GM18858 (cell line): ENCODE results near the gene SFR1.
A peak's percentile ranks its signal among the peaks of the same experiment; 100 is the strongest.

Source experiments
- ATAC-seq: cut with Tn5 transposase; IDR thresholded peaks from one replicate; pipeline ENCODE4 v1.9.1; 2021; ENCODE audit not compliant: unreplicated experiment

The SFR1 gene

DNA sequence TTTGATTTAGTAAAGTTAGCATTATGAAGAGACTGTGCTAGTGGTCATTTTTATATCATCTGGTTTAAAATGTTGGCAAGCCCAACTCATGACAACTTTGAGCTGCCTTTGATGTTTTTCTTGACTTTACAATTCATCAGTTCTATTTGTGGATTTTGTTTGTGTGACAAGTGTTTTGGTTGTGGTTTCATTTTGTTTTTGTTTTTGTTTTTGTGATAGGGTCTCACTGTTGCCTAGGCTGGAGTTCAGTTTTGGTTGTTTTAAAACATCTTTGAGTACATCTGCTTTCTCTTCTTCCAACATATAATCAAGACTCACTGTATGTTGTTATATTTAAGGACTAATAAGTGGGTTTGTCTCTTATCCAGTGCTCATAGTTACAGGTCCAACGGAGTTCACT, 17.6 kb upstream of the SFR1 start:
- peak; percentile 34 for ATAC-seq

DNA sequence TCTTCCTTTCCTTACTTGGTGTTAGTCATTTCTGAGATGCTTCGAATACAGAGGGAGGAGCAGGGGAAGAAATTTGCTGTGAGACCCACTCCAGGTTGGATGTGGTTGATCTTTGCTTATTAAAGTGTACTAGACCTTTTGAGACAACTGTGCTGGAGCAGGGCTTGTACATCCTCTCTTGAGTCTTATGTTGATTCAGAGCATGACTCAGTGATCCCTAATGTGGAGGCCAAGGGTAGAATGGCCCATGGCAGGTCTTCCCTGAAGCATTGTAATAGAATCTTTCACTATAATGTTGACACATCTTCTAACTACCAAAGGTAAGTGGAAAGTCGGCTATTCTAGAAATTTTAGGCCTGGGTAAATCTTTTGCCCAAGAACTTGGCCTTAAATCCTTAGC, 17.0 kb upstream of the SFR1 start:
- ATAC-seq, result no peak

DNA sequence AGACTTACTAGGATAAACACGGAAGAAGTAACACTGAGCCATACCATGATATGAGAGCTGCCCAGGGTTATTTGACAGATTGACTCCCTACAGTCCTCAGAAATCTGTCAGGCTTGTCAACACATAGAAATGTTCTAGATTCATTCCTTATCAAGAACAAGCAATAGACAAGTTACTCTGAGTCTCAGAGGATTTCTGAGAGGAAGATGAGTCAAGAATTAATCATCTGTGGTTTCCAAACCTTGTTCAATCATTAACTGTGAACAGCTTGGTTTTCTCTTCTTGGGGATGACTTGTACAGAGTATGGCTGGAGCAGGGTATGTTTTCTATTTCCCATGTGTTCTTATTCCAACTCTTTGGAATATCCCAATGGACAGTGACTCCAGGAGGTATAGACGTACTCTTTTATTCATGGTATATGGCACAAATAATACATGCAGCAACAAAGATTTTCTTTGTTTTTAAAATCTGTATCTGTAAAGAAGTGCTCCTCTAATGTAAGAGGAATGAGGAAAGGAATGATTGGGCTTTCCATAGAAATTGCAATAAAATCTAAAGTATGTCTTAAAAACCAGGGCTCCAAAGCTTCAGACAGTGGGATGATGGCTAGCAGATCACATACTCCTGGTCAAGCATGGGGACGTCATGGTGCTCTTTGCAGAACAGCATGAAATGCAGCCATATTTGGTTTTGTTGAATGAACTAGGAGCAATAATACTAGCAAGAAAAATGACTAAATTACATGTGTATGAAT, 11.9 kb upstream of the SFR1 start:
- peak; percentile 79 for ATAC-seq

DNA sequence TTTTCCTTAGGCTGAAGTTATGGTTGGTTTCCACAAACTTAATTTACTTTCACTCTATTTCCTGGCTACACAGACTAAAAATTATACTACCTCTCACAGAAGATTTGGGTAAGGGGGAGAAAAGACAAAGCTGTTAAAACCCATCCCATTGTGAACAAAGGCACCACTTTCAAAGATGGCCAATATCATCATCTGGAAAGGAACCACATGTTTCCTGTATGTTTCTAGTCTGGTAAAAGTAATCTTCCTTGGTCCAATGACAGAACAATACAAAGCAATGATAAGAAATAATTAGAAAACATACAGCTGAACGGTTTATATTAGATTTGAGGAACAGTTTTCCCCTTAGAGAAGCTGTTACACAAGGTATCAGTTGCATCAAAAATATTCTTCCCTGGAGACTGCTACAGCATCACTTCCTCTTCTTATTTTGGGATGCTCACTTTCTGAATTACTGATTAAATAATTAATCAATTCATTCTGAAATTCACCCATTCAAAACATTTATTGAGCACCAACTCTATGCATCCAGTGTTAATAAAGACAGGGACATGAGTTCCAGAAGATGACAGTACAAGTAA, 8.5 kb upstream of the SFR1 start:
- no peak for ATAC-seq

DNA sequence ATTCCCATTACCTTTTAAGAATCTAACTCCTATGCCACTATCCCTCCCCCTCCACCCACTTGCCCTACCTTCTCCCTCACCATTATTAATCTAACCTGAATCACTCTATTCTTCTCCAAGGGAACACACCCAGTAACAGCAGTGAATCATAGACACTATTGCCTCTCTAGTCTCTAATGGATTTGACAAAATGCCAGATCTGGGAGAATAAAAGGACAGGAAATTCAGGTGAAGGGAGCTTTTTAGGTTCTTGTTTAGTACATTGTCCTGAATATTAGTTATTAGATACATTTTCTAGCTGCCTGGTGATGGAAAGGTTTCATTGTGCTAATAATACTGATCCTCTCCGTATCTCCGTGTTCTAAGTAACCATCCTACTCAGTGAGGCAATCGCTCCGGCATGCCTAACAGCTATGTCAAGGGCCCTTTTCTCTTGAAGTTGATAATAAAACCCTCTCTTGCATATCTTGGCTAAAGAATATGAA, 4.1 kb upstream of the SFR1 start:
- no peak for ATAC-seq

DNA sequence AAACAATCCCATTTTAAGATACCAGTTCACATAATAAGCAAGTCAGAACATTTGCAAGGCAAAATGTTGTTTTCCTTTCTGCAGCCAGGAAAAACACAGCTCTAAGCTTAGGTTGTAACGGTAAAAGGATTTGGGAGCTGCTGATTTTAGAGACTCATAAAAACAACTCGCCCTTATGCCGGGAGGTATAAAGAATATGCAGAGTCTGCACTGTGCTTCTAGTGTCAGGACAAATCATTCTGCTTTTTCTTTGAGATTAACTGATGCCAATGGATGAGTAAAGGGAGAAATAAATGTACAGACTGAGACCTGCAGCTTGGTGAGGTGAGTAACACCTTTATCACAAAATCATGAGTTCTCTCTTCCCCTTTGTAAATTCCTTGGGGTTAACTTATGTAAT, 2.0 kb upstream of the SFR1 start:
- no peak for ATAC-seq

DNA sequence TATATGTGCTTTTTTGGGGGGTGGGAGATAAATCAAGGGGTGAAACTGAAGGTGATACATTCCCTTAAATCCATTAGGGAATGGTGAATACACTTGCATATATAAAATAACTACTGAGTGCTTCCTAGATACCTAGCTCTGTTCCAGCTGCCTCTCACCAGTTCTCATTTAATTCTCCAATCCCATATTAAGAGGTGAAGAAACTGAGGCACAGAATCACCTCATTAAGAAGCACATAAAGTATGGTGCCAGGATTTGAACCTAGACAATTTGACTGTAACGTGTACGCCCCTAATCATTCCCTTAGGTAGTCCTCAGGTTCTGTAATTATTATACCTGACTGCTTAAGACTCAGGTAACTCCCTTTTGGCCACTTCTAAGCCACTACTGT, 1.5 kb upstream of the SFR1 start:
- ATAC-seq, result no peak

DNA sequence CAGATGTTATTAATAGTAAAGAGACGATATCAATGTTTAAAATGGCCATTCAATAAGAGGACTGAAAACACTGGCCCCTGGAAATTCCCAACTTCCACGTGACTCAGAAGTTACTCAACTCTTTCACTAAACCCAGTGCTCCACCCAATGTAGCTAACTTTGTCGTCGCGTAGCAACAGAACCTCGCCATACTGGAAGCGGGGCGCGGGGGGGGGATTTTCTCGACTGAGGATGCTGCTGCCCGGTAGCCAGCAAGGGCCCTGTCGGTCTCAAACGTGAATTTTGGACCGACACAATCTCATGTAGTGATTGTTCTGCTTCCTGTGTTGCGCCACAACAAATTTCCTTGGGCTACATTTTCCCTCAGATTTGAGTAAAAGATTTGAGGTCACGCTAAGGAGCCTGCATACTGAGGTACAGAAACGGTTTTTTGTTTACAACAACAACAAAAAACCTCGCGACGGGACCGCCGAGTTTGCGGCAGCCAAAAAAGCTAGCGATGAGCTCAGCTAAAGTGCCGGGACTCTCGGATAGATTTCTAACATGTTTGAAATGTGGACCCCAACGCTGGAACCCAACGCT, 977 bp upstream of the SFR1 start:
- ATAC-seq, result peak; percentile 42

DNA sequence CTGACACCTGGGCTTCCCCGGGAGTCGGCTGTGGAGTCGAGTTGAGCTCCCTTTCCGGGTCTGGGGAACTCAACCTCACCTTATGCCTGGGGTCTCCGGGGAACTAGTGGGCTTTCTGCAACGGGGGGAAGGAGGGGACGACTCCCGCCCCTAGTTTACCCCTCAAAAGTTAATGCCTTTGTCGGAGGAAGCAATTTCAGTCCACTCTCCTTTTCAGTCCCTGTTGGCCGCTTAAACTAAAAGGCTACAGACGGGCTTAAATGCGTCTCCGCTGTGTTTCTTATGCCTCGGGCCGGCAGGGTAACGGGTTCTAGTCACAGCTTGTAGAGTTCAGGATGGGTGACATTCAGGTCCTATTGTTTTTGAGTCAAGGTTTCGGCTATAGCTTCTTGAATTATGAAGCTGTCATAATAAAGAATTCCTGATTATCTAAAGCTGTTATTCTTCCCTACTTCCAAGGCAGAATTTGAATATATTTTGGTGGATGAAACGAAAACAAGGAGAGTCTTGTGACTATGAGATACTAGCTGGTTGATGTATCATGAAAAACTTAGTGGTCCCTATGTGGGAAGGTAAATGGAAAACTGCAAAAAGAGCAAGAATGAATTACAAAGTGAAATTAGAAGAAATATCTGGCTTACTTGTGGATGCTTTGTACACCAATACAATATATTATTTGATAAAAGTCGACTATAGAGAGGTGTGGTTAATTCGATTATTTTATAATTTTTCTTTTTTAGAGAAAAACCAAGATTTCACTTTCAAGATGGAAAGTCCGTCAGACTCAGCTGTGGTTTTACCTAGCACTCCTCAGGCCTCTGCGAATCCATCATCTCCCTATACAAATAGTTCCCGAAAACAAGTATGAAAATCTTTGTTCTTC, 495 bp downstream of the SFR1 start:
- ATAC-seq, result no peak

DNA sequence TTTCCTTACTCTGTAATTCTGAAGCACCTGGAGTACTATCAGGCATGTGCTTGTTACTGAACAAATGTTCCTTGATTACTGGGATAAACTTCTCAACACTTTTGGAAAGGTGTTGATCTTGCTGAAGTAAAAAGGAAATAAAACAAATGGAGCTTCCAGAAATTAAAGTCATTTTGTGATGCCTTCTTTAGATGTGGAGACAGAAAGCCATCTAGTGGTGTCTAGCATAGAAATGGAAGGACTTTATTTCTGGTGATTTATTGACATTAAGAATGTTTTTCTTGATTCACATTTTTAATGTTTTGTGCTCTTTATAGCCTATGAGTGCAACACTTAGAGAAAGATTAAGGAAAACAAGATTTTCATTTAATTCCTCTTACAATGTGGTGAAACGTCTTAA, 1.4 kb downstream of the SFR1 start:
- ATAC-seq, result no peak

DNA sequence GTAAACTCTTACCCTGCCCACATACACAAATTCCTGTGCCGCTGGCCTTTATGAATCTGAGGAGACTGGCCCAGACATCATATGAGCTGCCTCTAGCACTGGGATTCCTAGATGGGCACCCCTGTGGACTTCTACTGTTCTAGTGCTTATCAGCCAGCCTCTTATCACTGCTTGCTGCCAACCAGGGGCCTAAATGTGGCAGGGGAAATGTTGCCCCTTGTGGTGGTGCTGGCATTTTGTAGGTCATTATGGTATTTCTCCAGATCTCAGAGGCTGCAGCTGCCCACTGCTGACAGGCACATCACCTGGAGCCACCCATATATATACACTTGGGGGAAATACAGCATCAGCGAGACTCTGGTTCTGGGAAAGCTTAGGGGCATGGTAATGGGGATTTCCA, 5.4 kb downstream of the SFR1 start:
- ATAC-seq, result no peak

DNA sequence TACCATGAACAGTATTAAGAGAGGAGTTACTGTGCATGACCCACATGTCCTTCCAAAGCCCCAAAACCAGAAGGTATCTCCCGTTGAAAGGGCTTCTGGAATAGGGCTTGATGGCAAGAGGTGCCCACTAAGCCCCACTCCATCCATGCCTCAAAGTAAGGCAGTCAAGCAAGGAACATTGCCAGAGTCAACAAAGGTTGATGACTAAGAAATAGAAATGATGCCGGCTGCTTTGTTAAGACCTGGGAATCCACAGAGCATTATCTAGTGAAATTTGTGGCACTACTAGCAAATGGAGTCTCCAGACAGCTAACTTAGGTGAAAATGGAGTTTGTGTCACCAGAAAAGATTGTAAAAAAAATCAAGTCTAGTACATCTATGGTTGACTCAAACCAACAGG, 6.2 kb downstream of the SFR1 start:
- ATAC-seq, result no peak

DNA sequence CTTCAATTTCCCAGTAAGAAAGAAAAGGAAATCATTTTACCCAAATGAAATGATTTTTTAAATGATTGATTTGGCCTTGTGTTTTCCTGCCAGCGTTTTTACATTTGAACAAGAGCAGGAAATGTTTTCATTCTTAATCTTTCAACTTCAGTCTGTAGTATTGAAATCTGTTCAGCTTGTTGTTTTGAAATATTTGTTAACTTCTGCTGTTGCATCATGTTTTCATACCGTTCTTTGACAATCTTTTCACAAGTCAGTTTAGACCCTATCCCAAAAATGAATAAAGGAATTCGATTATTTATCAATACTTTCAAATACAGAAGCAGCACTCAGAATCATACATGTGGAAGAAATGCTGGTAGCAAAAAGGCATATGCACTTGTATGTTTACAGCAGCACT, 8.1 kb downstream of the SFR1 start:
- no peak for ATAC-seq

DNA sequence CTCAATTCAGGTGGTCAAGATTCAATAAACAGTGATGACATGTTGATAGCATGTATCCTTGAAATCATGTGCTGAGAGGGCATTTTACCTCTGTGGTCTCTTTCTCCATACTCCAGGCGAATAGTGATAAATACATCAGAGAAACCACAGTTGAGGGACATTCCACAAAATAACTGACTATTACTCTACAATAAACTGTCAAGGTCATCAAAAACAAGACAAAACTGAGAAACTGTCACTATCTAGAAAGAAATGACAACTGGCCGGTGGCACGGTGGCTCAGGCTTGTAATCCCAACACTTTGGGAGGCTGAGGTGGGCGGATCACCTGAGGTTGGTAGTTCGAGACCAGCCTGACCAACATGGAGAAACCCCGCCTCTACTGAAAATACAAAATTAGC, 16.2 kb downstream of the SFR1 start:
- ATAC-seq, result no peak

DNA sequence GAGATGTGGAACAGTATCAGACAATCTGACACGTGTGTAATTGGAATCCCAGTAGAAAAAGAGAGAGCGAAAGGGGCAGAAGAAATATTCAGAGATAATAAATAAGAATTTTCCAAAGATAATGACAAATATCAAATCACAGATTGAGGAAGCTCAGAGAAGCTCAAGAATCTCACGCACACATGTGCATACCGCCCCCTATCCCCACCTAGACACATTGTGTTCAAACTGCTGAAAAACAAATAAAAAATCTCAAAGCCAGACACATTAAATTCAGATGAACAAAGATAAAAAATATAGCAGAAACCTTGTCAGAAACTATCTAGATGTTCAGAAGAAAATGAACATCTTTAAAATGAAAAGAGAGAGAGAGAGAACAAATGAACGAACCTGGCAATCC, 17.2 kb downstream of the SFR1 start:
- no peak for ATAC-seq

DNA sequence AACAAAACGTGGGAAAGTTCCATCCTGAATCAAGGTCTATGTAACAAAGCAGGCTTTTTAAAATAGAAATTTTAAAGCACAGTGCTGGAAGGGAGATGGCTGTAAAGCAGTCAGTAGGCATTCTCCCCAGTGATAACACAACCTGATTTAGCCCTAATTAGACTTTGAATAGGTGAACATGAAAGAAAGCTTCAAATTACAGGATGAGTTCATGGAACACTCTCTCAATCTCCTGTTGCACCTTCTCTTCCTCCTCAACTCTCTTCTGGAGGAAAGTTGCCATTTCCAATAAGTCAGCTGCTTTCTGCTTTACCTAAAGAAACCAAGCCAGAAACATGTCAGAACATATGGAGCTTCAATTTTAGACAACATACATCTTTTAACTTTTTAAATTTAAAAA, 20.1 kb downstream of the SFR1 start:
- no peak for ATAC-seq

DNA sequence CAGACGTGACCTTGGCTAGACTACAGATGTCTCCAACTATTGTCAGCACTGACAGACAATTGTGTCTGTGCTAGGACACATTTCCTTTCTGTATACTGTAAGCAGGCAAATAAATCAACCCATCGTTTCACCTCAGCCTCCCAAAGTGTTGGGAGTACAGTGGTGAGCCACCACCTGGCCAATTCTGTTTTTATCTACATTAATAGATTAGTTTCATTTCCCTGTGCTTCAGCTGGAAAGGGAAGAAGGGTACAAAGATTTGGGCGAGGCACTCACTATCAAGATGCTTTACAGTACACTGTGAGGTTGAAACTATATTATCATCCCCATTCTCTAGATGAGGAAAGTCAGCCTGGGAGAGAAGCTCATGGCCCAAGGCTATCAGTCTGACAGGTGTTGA, 21.9 kb downstream of the SFR1 start:
- no peak for ATAC-seq

DNA sequence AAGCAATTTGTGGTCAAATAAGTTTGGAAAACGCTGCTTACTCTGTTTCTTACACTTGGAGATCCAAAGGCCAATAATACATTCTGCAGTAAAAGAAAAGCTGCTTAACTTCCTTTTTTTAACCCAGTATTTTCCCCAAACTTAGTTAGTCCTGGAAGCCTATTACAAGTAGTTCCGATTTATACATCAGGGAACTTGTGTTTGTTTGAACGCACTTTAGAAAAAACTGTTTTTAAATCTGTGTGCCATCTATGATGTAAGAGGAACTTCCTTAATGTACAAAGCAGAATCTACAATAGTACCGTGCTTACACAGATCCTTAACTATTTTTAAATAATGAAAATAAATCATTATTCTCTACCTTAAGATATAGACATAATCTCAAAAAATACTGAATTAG, 23.0 kb downstream of the SFR1 start:
- no peak for ATAC-seq

DNA sequence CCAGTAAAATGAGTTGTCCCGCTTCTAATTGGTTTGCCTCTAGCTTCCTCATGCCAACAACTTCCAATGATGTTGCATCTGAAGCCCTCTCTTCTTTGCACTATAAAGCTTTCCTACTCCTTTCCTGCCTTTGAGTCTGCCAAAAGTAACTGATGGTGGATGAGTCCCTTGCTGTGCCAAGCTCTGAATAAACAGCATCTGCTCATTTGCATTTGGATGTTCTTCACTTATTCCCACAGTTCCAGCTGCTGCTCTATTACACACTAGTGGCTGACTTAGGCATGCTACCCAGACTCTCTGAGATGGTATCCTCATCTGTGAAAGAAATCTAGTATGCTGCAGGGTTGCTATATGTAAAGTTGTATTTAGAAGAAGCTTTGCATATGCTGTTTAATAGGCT, 24.9 kb downstream of the SFR1 start:
- ATAC-seq, result no peak

DNA sequence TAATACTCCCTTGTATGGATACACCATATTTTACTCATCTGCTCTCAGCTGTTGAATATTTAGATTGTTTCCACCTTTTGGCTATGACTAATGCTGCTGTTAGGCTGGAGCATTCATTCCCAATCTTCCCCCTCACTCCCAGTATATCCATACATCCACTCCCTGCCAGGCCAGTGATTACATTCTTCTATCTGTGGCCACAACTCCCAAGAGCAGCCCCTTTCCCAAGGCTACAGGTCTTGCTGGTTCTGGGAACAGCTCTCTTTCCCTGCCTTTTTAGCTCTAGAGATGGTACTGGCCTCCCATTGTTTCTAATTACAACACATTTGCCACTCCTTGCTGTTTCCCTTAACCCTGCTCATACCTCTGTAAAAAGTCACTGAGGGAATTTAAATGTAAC, 28.2 kb downstream of the SFR1 start:
- no peak for ATAC-seq

DNA sequence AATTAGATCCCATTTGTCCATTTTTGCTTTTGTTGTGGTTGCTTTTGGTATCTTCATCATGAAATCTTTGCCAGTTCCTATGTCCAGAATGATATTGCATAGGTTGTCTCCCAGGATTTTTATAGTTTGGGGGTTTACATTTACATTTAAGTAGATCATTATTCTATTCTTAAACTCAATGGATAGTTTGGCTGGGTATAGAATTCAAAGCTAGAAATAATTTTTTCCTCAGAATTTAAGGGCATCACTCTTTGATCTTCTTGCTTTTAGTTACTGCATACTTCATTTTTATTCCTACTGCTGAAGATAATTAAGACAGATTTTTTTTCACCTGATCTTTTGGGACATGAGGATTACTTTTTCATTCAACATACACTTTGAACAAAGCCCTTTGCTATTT, 29.8 kb downstream of the SFR1 start:
- ATAC-seq, result no peak

DNA sequence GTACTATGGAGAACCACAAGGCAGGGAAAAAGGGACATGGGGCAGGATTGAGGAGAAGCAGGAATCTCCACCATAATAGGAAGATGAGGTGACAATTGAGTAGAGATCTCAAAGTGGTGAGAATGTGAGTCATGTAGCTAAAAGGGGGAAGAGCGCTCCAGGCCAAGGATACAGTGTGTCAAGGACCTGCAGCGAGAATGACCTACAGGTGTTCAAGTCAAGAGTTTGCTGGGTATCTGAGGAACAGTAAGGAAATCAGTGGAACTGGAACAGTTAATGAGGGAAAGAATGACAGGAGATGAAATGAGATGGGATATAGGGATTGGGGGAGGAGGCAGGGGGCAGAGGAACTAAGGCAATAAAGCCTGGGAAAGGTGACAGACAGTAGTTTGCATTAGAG, 33.6 kb downstream of the SFR1 start:
- no peak for ATAC-seq
